ENCODE measurements around the gene C2orf76. TPM values are rescaled to one million over a fixed set of nuclear protein-coding genes. Genes with fewer than 3 reads are reported as not detected.

Gene C2orf76
- total RNA-seq, 3 donors from 2014 or later (not counting 1 experiment from before 2014, with no cell fraction given), result 14.1 to 21.9 (median 20.5) TPM

- no peaks in the 10 kb centered on the region for H3K36me3 Mint-ChIP-seq
- ATAC-seq, result no peak
- no peaks in the 10 kb centered on the region for H3K27me3 ChIP-seq (ENCODE audit: control insufficient read depth, insufficient read depth, low read length)
Observed at GRCh38 chr2:119293900-119294299, 72.7 kb downstream of the C2orf76 start.

GRCh38 chr2:119293254-119293653, 73.4 kb downstream of the C2orf76 start:
- Mint-ChIP-seq H3K4me1 (peaks cover 22 to 32% of the 10 kb centered on the region in 2 donors), H3K9me3 (no peaks in the 10 kb centered on the region), H3K27me3 (ENCODE audit: low read depth in 2 of 2) (no peaks in the 10 kb centered on the region), H3K4me3 (no peak overlapping the region), H3K27ac (no peak overlapping the region), H3K36me3 (no peaks in the 10 kb centered on the region)
- DNase-seq (no peak), ATAC-seq (no peak)
- no peaks in the 10 kb centered on the region for H3K9me3 ChIP-seq (ENCODE audit: control insufficient read depth, insufficient read depth, low read length)
- H3K27me3 ChIP-seq (ENCODE audit: control insufficient read depth, insufficient read depth, low read length), result no peaks in the 10 kb centered on the region
- WGBS (ENCODE audit: insufficient coverage), result 97% methylated on average over 2 of the region's 2 CpGs
- intact Hi-C loops (cut with micrococcal nuclease), result no loop called here
- H3K4me3 ChIP-seq (ENCODE audit: low read length), result no peak overlapping the region
- no peaks in the 10 kb centered on the region for H3K36me3 ChIP-seq (ENCODE audit: control insufficient read depth, insufficient read depth, low read length)
- no peak overlapping the region for H3K27ac ChIP-seq (ENCODE audit: low read length)
- peaks cover 3% of the 10 kb centered on the region for H3K4me1 ChIP-seq (ENCODE audit: control insufficient read depth, insufficient read depth, low read length)
- TF ChIP-seq CTCF (IDR thresholded peaks at IDR 0.05), result no peak

More at GRCh38 chr2:119293900-119294299, 72.7 kb downstream of the C2orf76 start:
- Mint-ChIP-seq H3K27ac (no peak overlapping the region), H3K27me3 (ENCODE audit: low read depth in 2 of 2) (no peaks in the 10 kb centered on the region), H3K4me1 (peaks cover 22 to 25% of the 10 kb centered on the region in 2 donors), H3K4me3 (no peak overlapping the region), H3K9me3 (no peaks in the 10 kb centered on the region)
- peaks cover 3% of the 10 kb centered on the region for H3K4me1 ChIP-seq (ENCODE audit: control insufficient read depth, insufficient read depth, low read length)
- H3K36me3 ChIP-seq (ENCODE audit: control insufficient read depth, insufficient read depth, low read length), result no peaks in the 10 kb centered on the region
- no peaks in the 10 kb centered on the region for H3K9me3 ChIP-seq (ENCODE audit: control insufficient read depth, insufficient read depth, low read length)
- WGBS (ENCODE audit: insufficient coverage), result 92% methylated on average over 7 of the region's 7 CpGs
- no peak for DNase-seq
- TF ChIP-seq CTCF (IDR thresholded peaks at IDR 0.05), result no peak
- no peak overlapping the region for H3K4me3 ChIP-seq (ENCODE audit: low read length)
- intact Hi-C loops (cut with micrococcal nuclease), result no loop called here
- H3K27ac ChIP-seq (ENCODE audit: low read length), result no peak overlapping the region

- H3K27ac Mint-ChIP-seq, result peak overlapping the region in 1 of 2 donors; percentile 78
- DNase-seq (no peak), ATAC-seq (peak; percentile 65 to 79 (median 75))
- WGBS (ENCODE audit: insufficient coverage), result 48% methylated on average over 8 of the region's 8 CpGs
- Histone ChIP-seq H3K4me1 (ENCODE audit: control insufficient read depth, insufficient read depth, low read length) (peaks cover 3% of the 10 kb centered on the region), H3K27me3 (ENCODE audit: control insufficient read depth, insufficient read depth, low read length) (no peaks in the 10 kb centered on the region), H3K4me3 (ENCODE audit: low read length) (no peak overlapping the region), H3K27ac (ENCODE audit: low read length) (no peak overlapping the region), H3K36me3 (ENCODE audit: control insufficient read depth, insufficient read depth, low read length) (no peaks in the 10 kb centered on the region), H3K9me3 (ENCODE audit: control insufficient read depth, insufficient read depth, low read length) (no peaks in the 10 kb centered on the region)
- H3K36me3 Mint-ChIP-seq, result no peaks in the 10 kb centered on the region
- peaks cover 22 to 33% of the 10 kb centered on the region in 2 donors for H3K4me1 Mint-ChIP-seq
- H3K9me3 Mint-ChIP-seq, result no peaks in the 10 kb centered on the region
- H3K4me3 Mint-ChIP-seq, result peak overlapping the region; percentile 64
- intact Hi-C loops (cut with micrococcal nuclease), result no loop called here
- H3K27me3 Mint-ChIP-seq (ENCODE audit: low read depth in 2 of 2), result no peaks in the 10 kb centered on the region
- no peak for TF ChIP-seq CTCF (IDR thresholded peaks at IDR 0.05)
Observed at GRCh38 chr2:119292226-119292625, 74.4 kb downstream of the C2orf76 start.

- H3K4me1 ChIP-seq (ENCODE audit: control insufficient read depth, insufficient read depth, low read length), result peaks cover 3% of the 10 kb centered on the region
- H3K4me3 ChIP-seq (ENCODE audit: low read length), result no peak overlapping the region
- H3K36me3 ChIP-seq (ENCODE audit: control insufficient read depth, insufficient read depth, low read length), result no peaks in the 10 kb centered on the region
- no peaks in the 10 kb centered on the region for H3K9me3 ChIP-seq (ENCODE audit: control insufficient read depth, insufficient read depth, low read length)
- no peak for DNase-seq
- H3K27ac ChIP-seq (ENCODE audit: low read length), result no peak overlapping the region
- H3K27ac Mint-ChIP-seq, result peak overlapping the region in 1 of 2 donors; percentile 78
- no peaks in the 10 kb centered on the region for H3K36me3 Mint-ChIP-seq
- 89% methylated on average over 6 of the region's 8 CpGs for WGBS (ENCODE audit: insufficient coverage)
- H3K27me3 ChIP-seq (ENCODE audit: control insufficient read depth, insufficient read depth, low read length), result no peaks in the 10 kb centered on the region
- ATAC-seq, result no peak
- no peaks in the 10 kb centered on the region for H3K27me3 Mint-ChIP-seq (ENCODE audit: low read depth in 2 of 2)
- TF ChIP-seq CTCF (IDR thresholded peaks at IDR 0.05), result no peak
- H3K9me3 Mint-ChIP-seq, result no peaks in the 10 kb centered on the region
- H3K4me1 Mint-ChIP-seq, result peaks cover 22 to 33% of the 10 kb centered on the region in 2 donors
- intact Hi-C loops (cut with micrococcal nuclease), result no loop called here
- H3K4me3 Mint-ChIP-seq, result no peak overlapping the region
Observed at GRCh38 chr2:119291588-119292167, 75.0 kb downstream of the C2orf76 start.
